OCI-LY7 (cell line): ENCODE data around the gene HCAR1. TPM values are rescaled to one million over a fixed set of nuclear protein-coding genes. Genes with fewer than 3 reads are reported as not detected.
"Not testable (repeated sequence)": the region's sequence is repeated elsewhere in the genome, so short reads cannot be mapped to it uniquely, and the experiment has no call there.

ENCODE experiments used
- BruUV-seq: library from RNA; stranded (reverse); fragments of 400-500 nt; replicated peaks from 2 replicates; lab custom pipeline; 2021; lab: Mats Ljungman, UMichigan
- CTCF ChIA-PET: fragments of 300-600 bp; sonication (Branson Sonifier 250); formaldehyde crosslinking; loops from one replicate; lab custom pipeline; 2022; ENCODE audit warnings: antibody characterized with exemption; ENCODE audit not compliant: unreplicated experiment; lab: Charles Lee
- POLR2A ChIA-PET: fragments of 300-600 bp; sonication (Branson Sonifier 250); formaldehyde crosslinking; loops from one replicate; lab custom pipeline; 2022; ENCODE audit warnings: antibody characterized with exemption; lab: Charles Lee
- DNase-seq: peaks from one replicate; pipeline ENCODE4 v3.0.0-alpha.2; 2015; ENCODE audit warnings: low spot score
- H2AFZ ChIP-seq: fragments of 200-600 bp; sonication (generic), shearing (Covaris generic); 2 replicates; pipeline ENCODE4 v1.6.1; 2014; ENCODE audit warnings: mild to moderate bottlenecking, antibody characterized with exemption, low read length, moderate library complexity
- H3K27ac ChIP-seq: fragments of 200-600 bp; sonication (generic); 2 replicates; pipeline ENCODE4 v1.5.1; 2014; ENCODE audit warnings: mixed run types, low read depth, mild to moderate bottlenecking, moderate library complexity, low read length, inconsistent platforms; ENCODE audit not compliant: poor library complexity, severe bottlenecking
- H3K36me3 ChIP-seq: fragments of 200-600 bp; sonication (generic); 2 replicates; pipeline ENCODE4 v1.6.1; 2014; ENCODE audit warnings: mild to moderate bottlenecking, antibody characterized with exemption, low read length, moderate library complexity, mixed read lengths; ENCODE audit not compliant: insufficient read depth
- H3K4me1 ChIP-seq: fragments of 200-600 bp; sonication (generic); 2 replicates; pipeline ENCODE4 v1.5.1; 2014; ENCODE audit warnings: mild to moderate bottlenecking, low read length; ENCODE audit not compliant: insufficient read depth, poor library complexity, severe bottlenecking
- H3K4me2 ChIP-seq: fragments of 200-600 bp; sonication (generic); 2 replicates; pipeline ENCODE4 v1.6.1; 2014; ENCODE audit warnings: mild to moderate bottlenecking, low read length
- H3K4me3 ChIP-seq: fragments of 200-600 bp; sonication (generic); 2 replicates; pipeline ENCODE4 v1.5.1; 2014; ENCODE audit warnings: mild to moderate bottlenecking, low read depth, low read length; ENCODE audit not compliant: poor library complexity, severe bottlenecking
- H3K79me2 ChIP-seq: fragments of 200-600 bp; sonication (generic); 2 replicates; pipeline ENCODE4 v1.6.1; 2016; ENCODE audit warnings: low read depth, mild to moderate bottlenecking, low read length, moderate library complexity, mixed read lengths; ENCODE audit not compliant: insufficient read depth
- H3K9me2 ChIP-seq: fragments of 200-600 bp; sonication (generic); 2 replicates; pipeline ENCODE4 v1.6.1; 2016; ENCODE audit warnings: mild to moderate bottlenecking, low read length, mixed read lengths; ENCODE audit not compliant: insufficient read depth
- H3K9me3 ChIP-seq: fragments of 200-600 bp; sonication (generic); 2 replicates; pipeline ENCODE4 v1.6.1; 2014; ENCODE audit warnings: mild to moderate bottlenecking, mixed run types, low read length, mixed read lengths
- H4K20me1 ChIP-seq: fragments of 200-600 bp; sonication (generic); 2 replicates; pipeline ENCODE4 v1.6.1; 2014; ENCODE audit warnings: mild to moderate bottlenecking, antibody characterized with exemption, low read length, moderate library complexity, mixed read lengths; ENCODE audit not compliant: insufficient read depth
- CTCF ChIP-seq: fragments of 200-600 bp; sonication (generic); conservative IDR thresholded peaks from 2 replicates; pipeline ENCODE4 v1.5.1; 2014; ENCODE audit warnings: mild to moderate bottlenecking, antibody characterized with exemption, low read length, moderate library complexity, mixed read lengths
- EZH2phosphoT487 ChIP-seq: fragments of 200-600 bp; sonication (generic); IDR thresholded peaks from 2 replicates; pipeline ENCODE4 v1.6.1; 2018; ENCODE audit warnings: low read depth, borderline replicate concordance, mild to moderate bottlenecking, mixed run types, antibody characterized with exemption, low read length, moderate library complexity, mixed read lengths
- intact Hi-C: fragments of 100-400 bp; cut with micrococcal nuclease; formaldehyde crosslinking; loops from one replicate; pipeline ENCODE4 v1.10.0; 2022; ENCODE audit not compliant: unreplicated experiment
- total RNA-seq, 2 experiments: library from RNA; depleted of rRNA in 1 of 2; stranded (reverse); fragments of >200 nt in 1 of 2; shearing (Covaris generic) in 1 of 2; gene quantifications; 2 replicates each; pipeline ENCODE4 v1.2.3, GENCODE V29; 2014 to 2022

The HCAR1 gene
- total RNA-seq, 2 experiments from 2014 or later = 0.06 TPM; not detected in 1

GRCh38 chr12:122696922-122697321, 33.7 kb downstream of the HCAR1 start:
- intact Hi-C loops, CTCF ChIA-PET: not testable (repeated sequence)

GRCh38 chr12:122691566-122691965, 39.1 kb downstream of the HCAR1 start:
- Histone ChIP-seq H3K27ac (no peak overlapping the region), H3K36me3 (no peaks in the 10 kb centered on the region), H2AFZ (0 out of 2 replicates have a peak overlapping the region, but pooled peaks have one; percentile 27), H3K9me3 (no peaks in the 10 kb centered on the region), H3K9me2 (no peaks in the 10 kb centered on the region), H4K20me1 (no peaks in the 10 kb centered on the region), H3K79me2 (no peaks in the 10 kb centered on the region), H3K4me1 (no peaks in the 10 kb centered on the region), H3K4me3 (no peak overlapping the region), H3K4me2 (no peak overlapping the region)
- BruUV-seq = no TSS peak
- POLR2A ChIA-PET = interaction anchor here (0.6 to 1.0 kb wide), 2 partner anchors 20 to 749 kb away, joined by 3 to 4 read pairs; no protein-coding TSS in a partner anchor
- no peak for TF ChIP-seq CTCF
- TF ChIP-seq EZH2phosphoT487 = no peak
- DNase-seq = no peak
- intact Hi-C loops = no loop called here
- CTCF ChIA-PET = no interaction called here

More at GRCh38 chr12:122696922-122697321, 33.7 kb downstream of the HCAR1 start:
- H3K4me3 ChIP-seq, BruUV-seq, H2AFZ ChIP-seq, H3K4me2 ChIP-seq, H3K9me3 ChIP-seq, H3K9me2 ChIP-seq, H3K27ac ChIP-seq, H3K79me2 ChIP-seq, H4K20me1 ChIP-seq, H3K36me3 ChIP-seq, H3K4me1 ChIP-seq, POLR2A ChIA-PET, DNase-seq: not testable (repeated sequence)

- H3K79me2 ChIP-seq = no peaks in the 10 kb centered on the region
- no peaks in the 10 kb centered on the region for H3K9me3 ChIP-seq
- H4K20me1 ChIP-seq = no peaks in the 10 kb centered on the region
- ChIA-PET CTCF (no interaction called here), POLR2A (no interaction called here)
- H3K9me2 ChIP-seq = no peaks in the 10 kb centered on the region
- no peak overlapping the region for H2AFZ ChIP-seq
- no peak overlapping the region for H3K4me3 ChIP-seq
- intact Hi-C loops = no loop called here
- DNase-seq = no peak
- H3K4me1 ChIP-seq = no peaks in the 10 kb centered on the region
- H3K36me3 ChIP-seq = no peaks in the 10 kb centered on the region
- no peak overlapping the region for H3K4me2 ChIP-seq
- no TSS peak for BruUV-seq
- TF ChIP-seq EZH2phosphoT487 = no peak
- no peak for TF ChIP-seq CTCF
- no peak overlapping the region for H3K27ac ChIP-seq
Observed at GRCh38 chr12:122688291-122688690, 42.4 kb downstream of the HCAR1 start.
